SU-DHL-6 (cell line): Measurements from ENCODE around the gene EPAS1.

Experiments used
- CTCF ChIP-seq: fragments of 200-600 bp; sonication (generic); IDR thresholded peaks from one replicate; pipeline ENCODE4 v1.5.1; 2017; ENCODE audit warnings: antibody characterized with exemption, mild to moderate bottlenecking, low read length, moderate library complexity; ENCODE audit not compliant: insufficient read depth, poor library complexity, severe bottlenecking
- EZH2phosphoT487 ChIP-seq: fragments of 200-600 bp; sonication (generic), shearing (Covaris generic); conservative IDR thresholded peaks from 2 replicates; pipeline ENCODE4 v1.6.1; 2018; ENCODE audit warnings: mild to moderate bottlenecking, antibody characterized with exemption, low read length, moderate library complexity, mixed read lengths

DNA sequence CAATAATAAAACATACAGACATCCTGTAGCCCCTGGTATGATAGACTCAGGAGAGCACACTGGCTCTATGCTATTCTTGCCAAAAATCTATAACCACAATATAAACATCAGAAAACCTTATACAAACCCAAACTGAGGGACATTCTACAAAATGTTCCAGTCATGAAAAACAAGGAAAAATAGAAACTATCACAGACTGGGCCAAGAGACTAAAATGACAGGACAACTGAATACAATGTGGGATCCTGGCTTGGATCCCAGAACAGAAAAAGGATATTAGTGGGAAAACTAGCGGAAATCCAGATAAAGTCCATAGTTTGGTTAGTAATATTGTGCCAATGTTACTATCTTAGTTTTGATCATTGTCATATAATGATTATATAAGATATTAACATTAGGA, 29.6 kb upstream of the EPAS1 start:
- no peak for TF ChIP-seq CTCF
- no peak for TF ChIP-seq EZH2phosphoT487
